Vagina (tissue), 2 donors: Measurements from ENCODE around the gene ARHGEF17. TPM values are rescaled to one million over a fixed set of nuclear protein-coding genes. Genes with fewer than 3 reads are reported as not detected.

Experiments
- DNase-seq, 2 donors: peaks; one replicate each; pipeline ENCODE4 v3.0.0-alpha.2; 2017; ENCODE audit errors: extremely low spot score in 2 of 2
- H3K27ac ChIP-seq: fragments of 200-600 bp; sonication (generic); one replicate; pipeline ENCODE4 v1.5.1; 2019
- H3K27me3 ChIP-seq: fragments of 200-600 bp; sonication (generic); one replicate; pipeline ENCODE4 v1.5.1; 2019
- H3K36me3 ChIP-seq, 2 donors: fragments of 200-600 bp; sonication (generic); one replicate each; pipeline ENCODE4 v1.5.1; 2017 to 2019
- H3K4me1 ChIP-seq: fragments of 200-600 bp; sonication (generic); one replicate; pipeline ENCODE4 v1.5.1; 2019
- H3K4me3 ChIP-seq, 2 donors: fragments of 200-600 bp; sonication (generic); 1 replicate in 1 of 2; 2 replicates in 1 of 2; pipeline ENCODE4 v1.5.1; 2016 to 2019
- H3K9me3 ChIP-seq: fragments of 200-600 bp; sonication (generic); one replicate; pipeline ENCODE4 v1.5.1; 2019
- POLR2A ChIP-seq, 2 donors: fragments of 450-650 bp; IDR thresholded peaks; one replicate each; pipeline ENCODE4 v1.6.1; 2017; ENCODE audit warnings: antibody characterized with exemption in 2 of 2, mild to moderate bottlenecking in 2 of 2, moderate library complexity in 2 of 2
- POLR2AphosphoS5 ChIP-seq, 2 donors: sonication (generic); formaldehyde crosslinking; IDR thresholded peaks; one replicate each; pipeline ENCODE4 v1.9.0; 2017; ENCODE audit warnings: antibody characterized with exemption in 2 of 2, mild to moderate bottlenecking in 2 of 2, low read depth in 1 of 2; ENCODE audit not compliant: insufficient read depth in 1 of 2
- intact Hi-C: fragments of 100-400 bp; cut with DNase I; formaldehyde crosslinking; loops from one replicate; pipeline ENCODE4 v1.15.1; 2023
- total RNA-seq: library from RNA; depleted of rRNA; stranded (reverse); fragments of >200 nt; gene quantifications from one replicate; pipeline ENCODE4 v1.2.3, GENCODE V29; 2016
- TF ChIP-seq, protein P1 (sequence below), 3 experiments: fragments of 450-650 bp in 2 of 3; fragments of 200-600 bp in 1 of 3; sonication (generic) in 1 of 3; IDR thresholded peaks; one replicate each; pipeline ENCODE4 v1.5.1; 2017 to 2019; ENCODE audit warnings: antibody characterized with exemption in 3 of 3, mild to moderate bottlenecking in 2 of 3, moderate library complexity in 2 of 3

The ARHGEF17 gene
- total RNA-seq, 1 donor from 2014 or later = 32.9 TPM

DNA sequence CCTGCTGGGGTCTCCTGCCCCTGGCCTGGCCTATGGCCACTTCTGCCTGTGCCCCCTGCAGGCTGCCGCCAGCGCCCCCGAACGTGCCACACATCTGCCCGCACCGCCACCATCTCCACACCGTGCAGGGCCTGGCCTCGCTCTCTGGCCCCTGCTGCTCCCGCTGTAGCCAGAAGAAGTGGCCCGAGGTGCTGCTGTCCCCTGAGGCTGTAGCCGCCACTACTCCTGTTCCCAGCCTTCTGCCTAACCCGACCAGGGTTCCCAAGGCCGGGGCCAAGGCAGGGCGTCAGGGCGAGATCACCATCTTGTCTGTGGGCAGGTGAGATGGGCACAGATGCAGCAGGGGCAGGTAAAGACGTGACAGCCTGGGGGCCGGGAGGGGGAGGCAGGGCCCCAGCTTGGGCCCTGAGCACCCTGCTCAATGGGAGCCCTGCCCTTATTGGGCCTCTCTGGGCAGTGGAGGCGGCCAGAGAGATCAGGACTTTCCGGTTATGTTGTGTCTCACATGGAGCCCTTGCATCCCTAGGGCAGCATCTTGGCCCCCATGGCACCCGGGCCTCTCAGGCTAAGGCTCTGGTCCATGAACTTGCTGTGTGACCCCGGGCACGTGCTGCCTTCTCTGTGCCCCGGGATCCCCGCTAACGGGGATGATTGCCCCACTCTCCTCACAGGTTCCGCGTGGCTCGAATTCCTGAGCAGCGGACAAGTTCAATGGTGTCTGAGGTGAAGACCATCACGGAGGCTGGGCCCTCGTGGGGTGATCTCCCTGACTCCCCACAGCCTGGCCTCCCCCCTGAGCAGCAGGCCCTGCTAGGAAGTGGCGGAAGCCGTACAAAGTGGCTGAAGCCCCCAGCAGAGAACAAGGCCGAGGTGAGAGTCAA lies 86.6 kb downstream of the ARHGEF17 start:
- no peak for TF ChIP-seq POLR2A (IDR thresholded peaks at IDR 0.05)
- TF ChIP-seq, protein P1, sequence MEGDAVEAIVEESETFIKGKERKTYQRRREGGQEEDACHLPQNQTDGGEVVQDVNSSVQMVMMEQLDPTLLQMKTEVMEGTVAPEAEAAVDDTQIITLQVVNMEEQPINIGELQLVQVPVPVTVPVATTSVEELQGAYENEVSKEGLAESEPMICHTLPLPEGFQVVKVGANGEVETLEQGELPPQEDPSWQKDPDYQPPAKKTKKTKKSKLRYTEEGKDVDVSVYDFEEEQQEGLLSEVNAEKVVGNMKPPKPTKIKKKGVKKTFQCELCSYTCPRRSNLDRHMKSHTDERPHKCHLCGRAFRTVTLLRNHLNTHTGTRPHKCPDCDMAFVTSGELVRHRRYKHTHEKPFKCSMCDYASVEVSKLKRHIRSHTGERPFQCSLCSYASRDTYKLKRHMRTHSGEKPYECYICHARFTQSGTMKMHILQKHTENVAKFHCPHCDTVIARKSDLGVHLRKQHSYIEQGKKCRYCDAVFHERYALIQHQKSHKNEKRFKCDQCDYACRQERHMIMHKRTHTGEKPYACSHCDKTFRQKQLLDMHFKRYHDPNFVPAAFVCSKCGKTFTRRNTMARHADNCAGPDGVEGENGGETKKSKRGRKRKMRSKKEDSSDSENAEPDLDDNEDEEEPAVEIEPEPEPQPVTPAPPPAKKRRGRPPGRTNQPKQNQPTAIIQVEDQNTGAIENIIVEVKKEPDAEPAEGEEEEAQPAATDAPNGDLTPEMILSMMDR (IDR thresholded peaks at IDR 0.05) = no peak
- no peak for TF ChIP-seq POLR2AphosphoS5 (IDR thresholded peaks at IDR 0.05; ENCODE audit: insufficient read depth in 1 of 2, low read depth in 1 of 2)
- intact Hi-C loops = no loop called here
- Histone ChIP-seq H3K27ac (no peak overlapping the region), H3K27me3 (no peaks in the 10 kb centered on the region), H3K9me3 (no peaks in the 10 kb centered on the region), H3K36me3 (no peaks in the 10 kb centered on the region), H3K4me3 (no peak overlapping the region), H3K4me1 (no peaks in the 10 kb centered on the region)
- no peak for DNase-seq

DNA sequence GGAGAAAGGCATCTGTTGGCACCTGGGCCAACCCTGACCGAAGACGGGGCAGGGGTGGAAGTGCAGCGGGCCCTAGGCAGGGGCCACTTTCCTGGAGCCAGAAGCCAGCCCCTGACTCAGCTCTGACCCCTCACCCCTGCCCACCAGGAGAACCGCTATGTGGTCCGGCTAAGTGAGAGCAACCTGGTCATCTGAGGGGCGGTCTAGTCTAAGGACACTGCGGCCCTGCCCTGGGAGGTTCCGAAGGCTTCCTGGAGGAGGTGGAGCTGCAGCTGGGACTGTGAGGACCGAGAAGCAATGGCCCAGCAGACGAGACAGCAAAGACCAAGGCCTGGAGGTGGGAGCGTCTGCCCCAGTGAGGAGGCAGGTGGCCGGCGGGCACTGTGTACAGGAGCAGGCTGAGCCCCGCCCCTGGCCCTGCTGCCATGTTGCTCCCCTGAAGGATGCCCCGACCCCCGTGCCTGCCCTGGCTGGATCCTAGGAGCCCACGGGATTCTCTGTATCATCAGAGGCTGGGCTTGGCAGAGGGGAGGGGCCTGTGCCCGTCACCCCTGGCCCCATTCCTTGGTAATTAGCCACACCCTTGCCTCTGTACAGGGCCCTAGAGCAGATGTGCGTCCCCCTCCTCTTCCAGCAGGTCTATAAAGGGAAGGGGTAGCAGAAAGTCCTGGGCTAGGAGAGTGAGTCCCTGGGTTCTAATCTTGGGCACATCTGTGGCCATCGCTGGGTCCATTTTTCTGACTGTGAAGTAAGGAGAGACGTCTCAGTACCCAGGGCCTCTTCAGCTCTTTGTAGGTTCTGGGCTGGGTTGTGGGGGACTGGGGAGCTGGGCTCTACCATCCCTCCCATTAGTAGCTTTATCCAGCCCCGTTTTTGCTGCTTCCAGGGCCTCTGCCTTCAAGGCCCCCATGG lies 87.5 kb downstream of the ARHGEF17 start:
- Histone ChIP-seq H3K27me3 (no peaks in the 10 kb centered on the region), H3K27ac (no peak overlapping the region), H3K9me3 (no peaks in the 10 kb centered on the region), H3K4me1 (no peaks in the 10 kb centered on the region), H3K36me3 (no peaks in the 10 kb centered on the region), H3K4me3 (no peak overlapping the region)
- TF ChIP-seq POLR2AphosphoS5 (IDR thresholded peaks at IDR 0.05; ENCODE audit: insufficient read depth in 1 of 2, low read depth in 1 of 2) = no peak
- TF ChIP-seq, protein P1 (IDR thresholded peaks at IDR 0.05) = no peak
- TF ChIP-seq POLR2A (IDR thresholded peaks at IDR 0.05) = no peak
- intact Hi-C loops = no loop called here
- no peak for DNase-seq

DNA sequence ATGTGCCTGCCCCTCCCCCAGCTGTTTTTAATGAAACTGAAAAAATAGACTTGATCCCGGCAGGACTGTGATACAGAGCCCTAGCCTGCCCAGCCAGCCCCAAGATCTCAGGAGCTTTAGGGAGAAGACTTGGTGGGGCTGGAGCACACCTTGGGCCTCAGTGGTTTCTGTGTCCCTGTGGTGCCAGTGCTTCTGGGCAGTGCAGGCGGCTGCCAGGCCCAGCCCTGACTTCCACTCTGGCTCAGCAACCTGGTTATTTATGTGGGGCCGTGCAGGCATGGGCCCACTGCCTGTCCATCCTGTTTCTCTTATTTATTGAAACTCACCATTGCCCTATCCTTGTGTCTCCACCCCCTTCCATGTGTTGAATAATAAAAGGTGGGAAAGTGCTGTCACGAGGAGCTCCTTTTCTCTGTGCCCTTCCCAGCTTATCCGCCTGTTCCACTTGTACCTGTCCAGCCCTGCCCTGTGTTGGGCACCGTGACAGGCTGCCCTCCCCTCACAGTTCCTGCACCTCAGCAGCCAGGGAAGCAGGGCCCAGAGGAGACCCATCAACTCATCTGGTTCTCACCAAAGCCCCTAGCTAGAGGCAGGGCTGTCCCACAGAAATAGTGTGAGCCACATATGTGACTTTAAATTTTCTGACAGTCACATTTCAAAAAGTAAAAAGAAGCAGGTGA lies 88.3 kb downstream of the ARHGEF17 start:
- H3K27ac ChIP-seq = no peak overlapping the region
- DNase-seq = no peak
- H3K4me1 ChIP-seq = no peaks in the 10 kb centered on the region
- H3K27me3 ChIP-seq = no peaks in the 10 kb centered on the region
- intact Hi-C loops = no loop called here
- no peak for TF ChIP-seq POLR2A (IDR thresholded peaks at IDR 0.05)
- no peak for TF ChIP-seq POLR2AphosphoS5 (IDR thresholded peaks at IDR 0.05; ENCODE audit: insufficient read depth in 1 of 2, low read depth in 1 of 2)
- TF ChIP-seq, protein P1 (IDR thresholded peaks at IDR 0.05) = no peak
- no peak overlapping the region for H3K4me3 ChIP-seq
- H3K9me3 ChIP-seq = no peaks in the 10 kb centered on the region
- H3K36me3 ChIP-seq = no peaks in the 10 kb centered on the region

DNA sequence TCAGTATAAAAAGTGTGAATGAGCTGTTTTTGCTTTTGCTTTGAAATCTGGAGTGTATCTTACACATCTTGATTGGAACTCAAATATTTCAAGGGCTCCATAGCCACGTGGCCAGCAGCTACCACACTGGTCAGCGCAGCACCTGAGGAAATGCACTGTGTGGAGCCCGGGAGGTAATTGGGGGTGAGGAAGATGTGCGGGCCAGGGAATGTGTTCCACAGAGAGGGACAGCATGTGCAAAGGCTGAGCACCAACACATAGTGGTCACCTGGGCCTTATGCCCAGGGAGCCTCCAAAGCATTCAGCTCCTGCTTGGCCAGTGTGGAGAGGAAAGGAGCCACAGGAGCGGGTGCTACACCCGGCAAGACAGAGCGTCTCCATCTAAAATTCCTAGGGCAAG lies 88.9 kb downstream of the ARHGEF17 start:
- Histone ChIP-seq H3K4me3 (no peak overlapping the region), H3K27ac (no peak overlapping the region), H3K9me3 (no peaks in the 10 kb centered on the region), H3K27me3 (no peaks in the 10 kb centered on the region), H3K36me3 (no peaks in the 10 kb centered on the region), H3K4me1 (no peaks in the 10 kb centered on the region)
- DNase-seq = no peak
- TF ChIP-seq, protein P1 (IDR thresholded peaks at IDR 0.05) = no peak
- TF ChIP-seq POLR2A (IDR thresholded peaks at IDR 0.05) (no peak), POLR2AphosphoS5 (IDR thresholded peaks at IDR 0.05; ENCODE audit: insufficient read depth in 1 of 2, low read depth in 1 of 2) (no peak)
- intact Hi-C loops = no loop called here
